Measurements from ENCODE around the gene ETFB.

ETFB gene

GRCh38 chr19:51326216-51327065 lies 39.7 kb downstream of the ETFB start:
- no peak for DNase-seq

GRCh38 chr19:51325161-51325976 lies 40.8 kb downstream of the ETFB start:
- no peak for DNase-seq

- DNase-seq: no peak
Observed at GRCh38 chr19:51324167-51324481, 42.1 kb downstream of the ETFB start.

- DNase-seq: no peak
Observed at GRCh38 chr19:51323481-51324166, 42.6 kb downstream of the ETFB start.

- DNase-seq: no peak
Observed at GRCh38 chr19:51321799-51322198, 44.4 kb downstream of the ETFB start.

GRCh38 chr19:51320280-51320657 lies 45.9 kb downstream of the ETFB start:
- no peak for DNase-seq

GRCh38 chr19:51319649-51320279 lies 46.4 kb downstream of the ETFB start:
- DNase-seq: no peak

GRCh38 chr19:51318687-51319648 lies 47.2 kb downstream of the ETFB start:
- no peak for DNase-seq

GRCh38 chr19:51317968-51318367 lies 48.2 kb downstream of the ETFB start:
- no peak for DNase-seq

- no peak for DNase-seq
Observed at GRCh38 chr19:51317376-51317775, 48.8 kb downstream of the ETFB start.

- DNase-seq: no peak
Observed at GRCh38 chr19:51316688-51317087, 49.5 kb downstream of the ETFB start.

- no peak for DNase-seq
Observed at GRCh38 chr19:51311351-51312257, 54.6 kb downstream of the ETFB start, which contains the start of gene IGLON5. IGLON5 (plus strand) TSS chr19:51311644; CDS start chr19:51311848, 204 bp downstream.

- no peak for DNase-seq
Observed at GRCh38 chr19:51305479-51305878, 60.7 kb downstream of the ETFB start.

- DNase-seq: no peak
Observed at GRCh38 chr19:51301266-51301665, 64.9 kb downstream of the ETFB start.

- DNase-seq: no peak
Observed at GRCh38 chr19:51297406-51297805, 68.8 kb downstream of the ETFB start.

GRCh38 chr19:51296336-51297093 lies 69.7 kb downstream of the ETFB start:
- no peak for DNase-seq

GRCh38 chr19:51295382-51296126 lies 70.6 kb downstream of the ETFB start:
- no peak for DNase-seq
